WTC11 (cell line): ENCODE measurements around the gene LAMC3.

Experiments used
- ATF2 ChIP-seq: sonication (generic); formaldehyde crosslinking; IDR thresholded peaks from 2 replicates; pipeline ENCODE4 v1.8.1; 2022; ENCODE audit warnings: low read depth, missing genetic modification reagents, borderline replicate concordance
- ATF3 ChIP-seq: sonication (generic); formaldehyde crosslinking; conservative IDR thresholded peaks from 2 replicates; pipeline ENCODE4 v1.8.1; 2022; ENCODE audit warnings: mild to moderate bottlenecking, missing genetic modification reagents
- CTCF ChIP-seq: fragments of 200-600 bp; IDR thresholded peaks from 2 replicates; pipeline ENCODE4 v1.8.0; 2022; ENCODE audit warnings: antibody characterized with exemption
- E2F1 ChIP-seq: sonication (generic); formaldehyde crosslinking; IDR thresholded peaks from 2 replicates; pipeline ENCODE4 v1.8.0; 2022; ENCODE audit warnings: mild to moderate bottlenecking, missing genetic modification reagents
- KAT7 ChIP-seq: sonication (generic); formaldehyde crosslinking; IDR thresholded peaks from 2 replicates; pipeline ENCODE4 v1.8.1; 2023; ENCODE audit warnings: missing genetic modification reagents, mild to moderate bottlenecking, borderline replicate concordance
- USF1 ChIP-seq: sonication (generic); formaldehyde crosslinking; IDR thresholded peaks from 2 replicates; pipeline ENCODE4 v1.8.0; 2022; ENCODE audit warnings: mild to moderate bottlenecking, missing genetic modification reagents
- ZNF281 ChIP-seq: sonication (generic); formaldehyde crosslinking; IDR thresholded peaks from 2 replicates; pipeline ENCODE4 v1.8.0; 2023; ENCODE audit warnings: mild to moderate bottlenecking, missing genetic modification reagents

GRCh38 chr9:130992682-130993032, 16.3 kb upstream of the LAMC3 start:
- TF ChIP-seq ZNF281 (CRISPR knock-in tag) = no peak
- no peak for TF ChIP-seq CTCF
- TF ChIP-seq ATF2 (CRISPR knock-in tag) = no peak
- TF ChIP-seq ATF3 = no peak
- TF ChIP-seq USF1 = no peak
- no peak for TF ChIP-seq E2F1 (CRISPR knock-in tag)
- no peak for TF ChIP-seq KAT7
